IMR-90 (cell line): ENCODE measurements around the gene SESN3.

Experiments
- BHLHE40 ChIP-seq: fragments of 150-350 bp; IDR thresholded peaks from 2 replicates; pipeline ENCODE4 v1.6.1; 2016; ENCODE audit warnings: mild to moderate bottlenecking, low read depth, low read length
- CHD1 ChIP-seq: IDR thresholded peaks from 2 replicates; pipeline ENCODE4 v1.6.1; 2012; ENCODE audit warnings: low read depth, low read length, improper control_type of control experiment
- CTCF ChIP-seq: conservative IDR thresholded peaks from 2 replicates; pipeline ENCODE4 v1.5.1; 2012; ENCODE audit warnings: mild to moderate bottlenecking, low read depth, low read length, improper control_type of control experiment
- FOS ChIP-seq: fragments of 150-350 bp; IDR thresholded peaks from 2 replicates; pipeline ENCODE4 v1.6.1; 2016; ENCODE audit warnings: low read depth, low read length
- MAZ ChIP-seq: IDR thresholded peaks from 2 replicates; pipeline ENCODE4 v1.6.1; 2012; ENCODE audit warnings: low read depth, mild to moderate bottlenecking, low read length, improper control_type of control experiment, moderate library complexity, borderline replicate concordance
- NFE2L2 ChIP-seq: fragments of 150-350 bp; IDR thresholded peaks from 2 replicates; pipeline ENCODE4 v1.6.1; 2016; ENCODE audit warnings: low read depth, mild to moderate bottlenecking, low read length
- POLR2A ChIP-seq: IDR thresholded peaks from 2 replicates; pipeline ENCODE4 v1.6.1; 2012; ENCODE audit warnings: mild to moderate bottlenecking, low read depth, low read length
- RAD21 ChIP-seq: IDR thresholded peaks from 2 replicates; pipeline ENCODE4 v1.6.1; 2012; ENCODE audit warnings: low read length, improper control_type of control experiment
- SMC3 ChIP-seq: fragments of 150-350 bp; IDR thresholded peaks from 2 replicates; pipeline ENCODE4 v1.6.1; 2016; ENCODE audit warnings: low read depth, mild to moderate bottlenecking, antibody characterized with exemption, low read length, moderate library complexity
- USF2 ChIP-seq: fragments of 150-350 bp; IDR thresholded peaks from 2 replicates; pipeline ENCODE4 v1.6.1; 2017; ENCODE audit warnings: mild to moderate bottlenecking, antibody characterized with exemption, low read length, low read depth

GRCh38 chr11:95161248-95161647 is 69.8 kb downstream of the SESN3 start:
- TF ChIP-seq BHLHE40 (no peak), CTCF (no peak), RAD21 (no peak), POLR2A (no peak), USF2 (no peak), CHD1 (no peak), MAZ (no peak), SMC3 (no peak), FOS (no peak), NFE2L2 (no peak)
